SU-DHL-6 (cell line): ENCODE data around the gene REXO5.

Source experiments
- H2AFZ ChIP-seq: fragments of 200-600 bp; sonication (generic); 2 replicates; pipeline ENCODE4 v1.6.1; 2014; ENCODE audit warnings: low read depth, mild to moderate bottlenecking, moderate library complexity, mixed read lengths, antibody characterized with exemption, low read length; ENCODE audit not compliant: severe bottlenecking
- H3F3A ChIP-seq: fragments of 200-600 bp; shearing (Covaris generic); 2 replicates; pipeline ENCODE4 v1.6.0; 2016; ENCODE audit warnings: antibody characterized with exemption, mild to moderate bottlenecking; ENCODE audit not compliant: insufficient read depth
- H3K27ac ChIP-seq: fragments of 200-600 bp; sonication (generic); 2 replicates; pipeline ENCODE4 v1.5.1; 2016; ENCODE audit warnings: low read depth, mild to moderate bottlenecking, low read length, moderate library complexity, mixed read lengths
- H3K27me3 ChIP-seq: fragments of 200-600 bp; sonication (generic), shearing (Covaris generic); 2 replicates; pipeline ENCODE4 v1.6.0; 2014; ENCODE audit warnings: mild to moderate bottlenecking, low read length
- H3K36me3 ChIP-seq: fragments of 200-600 bp; sonication (generic); 2 replicates; pipeline ENCODE4 v1.6.1; 2014; ENCODE audit warnings: mild to moderate bottlenecking, low read length, mixed read lengths
- H3K4me2 ChIP-seq: fragments of 300-600, 200-600 bp; shearing (Covaris generic), sonication (generic); 2 replicates; pipeline ENCODE4 v1.6.0; 2014; ENCODE audit warnings: low read length, low read depth, mild to moderate bottlenecking; ENCODE audit not compliant: poor library complexity, severe bottlenecking
- H3K4me3 ChIP-seq: fragments of 200-600 bp; sonication (generic); 2 replicates; pipeline ENCODE4 v1.5.1; 2014; ENCODE audit warnings: antibody characterized with exemption, low read length, mild to moderate bottlenecking, mixed read lengths; ENCODE audit not compliant: insufficient read depth, poor library complexity, severe bottlenecking
- H3K79me2 ChIP-seq: fragments of 200-600 bp; sonication (generic); 2 replicates; pipeline ENCODE4 v1.6.1; 2014; ENCODE audit warnings: mild to moderate bottlenecking, low read length, moderate library complexity; ENCODE audit not compliant: insufficient read depth
- H3K9ac ChIP-seq: fragments of 200-600 bp; sonication (generic); 2 replicates; pipeline ENCODE4 v1.7.0; 2014; ENCODE audit warnings: mild to moderate bottlenecking, low read length
- H3K9me2 ChIP-seq: fragments of 200-600 bp; sonication (generic); replicated peaks from 2 replicates; pipeline ENCODE4 v1.6.1; 2014; ENCODE audit warnings: low read length; ENCODE audit not compliant: insufficient read depth
- H3K9me3 ChIP-seq: fragments of 200-600 bp; sonication (generic); 2 replicates; pipeline ENCODE4 v1.6.1; 2014; ENCODE audit warnings: low read length, mixed read lengths; ENCODE audit not compliant: insufficient read depth
- H4K20me1 ChIP-seq: fragments of 200-600 bp; sonication (generic); 2 replicates; pipeline ENCODE4 v1.6.1; 2014; ENCODE audit warnings: low read depth, mild to moderate bottlenecking, antibody characterized with exemption, low read length, moderate library complexity, mixed read lengths
- EZH2phosphoT487 ChIP-seq: fragments of 200-600 bp; sonication (generic), shearing (Covaris generic); conservative IDR thresholded peaks from 2 replicates; pipeline ENCODE4 v1.6.1; 2018; ENCODE audit warnings: mild to moderate bottlenecking, antibody characterized with exemption, low read length, moderate library complexity, mixed read lengths
- TF ChIP-seq, protein P1 (sequence below): fragments of 200-600 bp; sonication (generic); IDR thresholded peaks from one replicate; pipeline ENCODE4 v1.5.1; 2017; ENCODE audit warnings: antibody characterized with exemption, mild to moderate bottlenecking, low read length, moderate library complexity; ENCODE audit not compliant: insufficient read depth, poor library complexity, severe bottlenecking

Gene REXO5

DNA sequence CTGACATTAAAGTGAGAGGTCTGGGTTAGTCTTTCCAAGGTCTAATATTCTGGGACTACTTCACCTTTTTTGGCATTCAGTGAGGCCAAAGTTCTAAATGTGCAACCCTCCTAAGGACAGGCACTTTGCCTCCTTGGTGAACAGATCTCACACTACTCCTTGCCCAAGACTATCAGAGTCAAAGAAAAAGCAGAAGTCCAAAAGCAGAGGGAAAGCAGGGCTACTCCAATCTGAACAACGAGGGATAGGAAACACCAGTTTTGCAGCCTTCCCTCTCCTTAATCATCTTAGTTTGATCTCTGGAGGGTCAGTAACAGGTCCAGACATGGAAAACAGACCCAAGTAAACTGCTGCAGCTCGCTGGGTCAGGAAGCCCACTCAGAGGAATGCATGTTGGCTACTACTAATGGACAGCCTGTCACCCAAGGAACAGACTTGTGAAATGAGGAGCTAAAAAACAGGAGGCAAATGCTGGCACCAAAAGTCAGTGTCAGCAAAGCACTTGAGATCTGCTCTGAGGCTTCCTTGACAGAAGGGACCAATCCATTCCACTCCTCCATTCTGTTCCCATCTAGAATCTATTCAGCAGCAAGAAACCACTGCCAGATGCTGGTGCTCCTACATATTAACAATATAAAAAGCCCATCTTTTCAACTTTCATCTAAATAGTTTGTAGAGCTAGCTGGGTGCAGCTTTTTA is 63.9 kb downstream of the REXO5 start:
- Histone ChIP-seq H3K9me3 (no peaks in the 10 kb centered on the region), H3K9ac (no peak overlapping the region), H3K9me2 (no peaks in the 10 kb centered on the region), H3K36me3 (no peaks in the 10 kb centered on the region), H3K27me3 (no peaks in the 10 kb centered on the region), H3K79me2 (no peaks in the 10 kb centered on the region; the same call in 1 of the 2 replicates), H3K4me2 (no peak overlapping the region), H3K4me3 (no peak overlapping the region), H3K27ac (no peak overlapping the region), H2AFZ (no peak overlapping the region), H3F3A (no peaks in the 10 kb centered on the region), H4K20me1 (no peaks in the 10 kb centered on the region)
- no peak for TF ChIP-seq EZH2phosphoT487
- TF ChIP-seq, protein P1, sequence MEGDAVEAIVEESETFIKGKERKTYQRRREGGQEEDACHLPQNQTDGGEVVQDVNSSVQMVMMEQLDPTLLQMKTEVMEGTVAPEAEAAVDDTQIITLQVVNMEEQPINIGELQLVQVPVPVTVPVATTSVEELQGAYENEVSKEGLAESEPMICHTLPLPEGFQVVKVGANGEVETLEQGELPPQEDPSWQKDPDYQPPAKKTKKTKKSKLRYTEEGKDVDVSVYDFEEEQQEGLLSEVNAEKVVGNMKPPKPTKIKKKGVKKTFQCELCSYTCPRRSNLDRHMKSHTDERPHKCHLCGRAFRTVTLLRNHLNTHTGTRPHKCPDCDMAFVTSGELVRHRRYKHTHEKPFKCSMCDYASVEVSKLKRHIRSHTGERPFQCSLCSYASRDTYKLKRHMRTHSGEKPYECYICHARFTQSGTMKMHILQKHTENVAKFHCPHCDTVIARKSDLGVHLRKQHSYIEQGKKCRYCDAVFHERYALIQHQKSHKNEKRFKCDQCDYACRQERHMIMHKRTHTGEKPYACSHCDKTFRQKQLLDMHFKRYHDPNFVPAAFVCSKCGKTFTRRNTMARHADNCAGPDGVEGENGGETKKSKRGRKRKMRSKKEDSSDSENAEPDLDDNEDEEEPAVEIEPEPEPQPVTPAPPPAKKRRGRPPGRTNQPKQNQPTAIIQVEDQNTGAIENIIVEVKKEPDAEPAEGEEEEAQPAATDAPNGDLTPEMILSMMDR: no peak

DNA sequence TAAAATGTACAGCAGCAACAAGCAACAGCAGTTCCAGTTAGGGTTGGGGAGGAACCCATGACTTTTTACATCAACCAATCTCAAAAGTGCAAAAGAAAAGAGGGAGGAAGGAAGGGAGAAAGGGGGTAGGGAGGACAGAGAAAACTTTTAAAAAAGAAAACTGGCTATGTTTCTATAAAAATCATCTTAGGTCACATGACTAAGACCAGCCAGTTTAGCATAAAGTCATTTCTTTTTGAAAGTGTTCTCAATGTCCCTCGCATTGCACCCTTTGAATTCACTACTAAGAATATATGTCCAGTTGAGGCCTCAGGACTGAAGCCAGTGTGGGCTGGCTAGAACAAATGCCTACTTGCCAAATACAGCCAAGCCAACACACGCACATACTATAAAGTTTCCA is 64.9 kb downstream of the REXO5 start:
- Histone ChIP-seq H3K4me2 (no peak overlapping the region), H3K9me3 (no peaks in the 10 kb centered on the region), H2AFZ (no peak overlapping the region), H3K79me2 (no peaks in the 10 kb centered on the region; the same call in 1 of the 2 replicates), H4K20me1 (no peaks in the 10 kb centered on the region), H3K4me3 (no peak overlapping the region), H3F3A (no peaks in the 10 kb centered on the region), H3K9me2 (no peaks in the 10 kb centered on the region), H3K36me3 (no peaks in the 10 kb centered on the region), H3K27me3 (no peaks in the 10 kb centered on the region), H3K27ac (no peak overlapping the region), H3K9ac (no peak overlapping the region)
- TF ChIP-seq, protein P1: no peak
- TF ChIP-seq EZH2phosphoT487: no peak

DNA sequence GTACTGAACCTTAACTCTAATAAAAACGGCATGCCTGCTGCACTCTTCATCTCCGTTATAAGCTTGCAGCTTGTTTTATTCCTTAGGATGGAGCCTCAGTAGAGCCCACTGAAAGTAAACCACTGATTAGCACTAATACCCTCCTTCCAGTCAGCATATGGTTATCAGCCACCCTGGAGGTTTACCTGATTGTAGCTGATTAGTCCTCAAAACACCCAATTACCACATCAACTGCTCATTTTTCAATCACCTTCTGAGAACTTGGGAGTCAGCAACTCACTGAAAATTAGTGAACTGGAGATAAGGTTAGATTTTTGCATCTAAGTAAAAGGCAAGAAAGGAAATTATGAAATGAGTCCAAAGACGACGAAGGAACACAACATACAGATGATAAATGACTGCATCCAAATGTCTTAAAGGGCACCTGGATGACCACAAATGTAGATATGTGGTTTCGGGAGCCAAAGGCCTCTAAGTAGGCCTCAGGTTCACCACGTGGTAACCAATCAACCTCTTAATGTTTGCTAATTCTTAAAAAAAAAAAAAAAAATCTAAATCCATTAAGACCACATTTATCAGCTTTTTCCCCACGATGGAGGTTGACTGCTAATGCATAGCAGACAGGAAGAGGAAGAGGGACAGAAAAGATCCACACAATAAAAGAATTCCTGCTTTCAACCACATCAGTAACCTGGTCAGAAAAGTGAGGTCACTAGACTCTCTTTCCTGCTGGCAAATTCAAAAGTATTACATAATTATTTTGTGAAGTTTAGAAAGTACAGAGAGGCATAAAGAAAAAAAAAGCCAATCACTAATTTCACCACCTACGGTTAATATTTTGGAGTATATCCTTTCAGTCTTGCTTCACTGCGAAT is 65.9 kb downstream of the REXO5 start:
- Histone ChIP-seq H3K4me2 (no peak overlapping the region), H2AFZ (no peak overlapping the region), H3K4me3 (no peak overlapping the region), H3K27me3 (no peaks in the 10 kb centered on the region), H3K9me2 (no peaks in the 10 kb centered on the region), H3K9me3 (no peaks in the 10 kb centered on the region), H4K20me1 (no peaks in the 10 kb centered on the region), H3K79me2 (peaks cover 5% of the 10 kb centered on the region), H3F3A (no peaks in the 10 kb centered on the region), H3K27ac (no peak overlapping the region), H3K9ac (no peak overlapping the region), H3K36me3 (no peaks in the 10 kb centered on the region)
- no peak for TF ChIP-seq EZH2phosphoT487
- TF ChIP-seq, protein P1: no peak
